HK-2 (cell line): Measurements from ENCODE around the gene PLA2G12B.
"Not testable (repeated sequence)": the region's sequence is repeated elsewhere in the genome, so short reads cannot be mapped to it uniquely, and the experiment has no call there.

ENCODE experiments used
- DNase-seq: peaks from one replicate; pipeline ENCODE4 v3.0.0-alpha.2; 2018; ENCODE audit not compliant: unreplicated experiment

PLA2G12B gene, protein sequence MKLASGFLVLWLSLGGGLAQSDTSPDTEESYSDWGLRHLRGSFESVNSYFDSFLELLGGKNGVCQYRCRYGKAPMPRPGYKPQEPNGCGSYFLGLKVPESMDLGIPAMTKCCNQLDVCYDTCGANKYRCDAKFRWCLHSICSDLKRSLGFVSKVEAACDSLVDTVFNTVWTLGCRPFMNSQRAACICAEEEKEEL

DNA sequence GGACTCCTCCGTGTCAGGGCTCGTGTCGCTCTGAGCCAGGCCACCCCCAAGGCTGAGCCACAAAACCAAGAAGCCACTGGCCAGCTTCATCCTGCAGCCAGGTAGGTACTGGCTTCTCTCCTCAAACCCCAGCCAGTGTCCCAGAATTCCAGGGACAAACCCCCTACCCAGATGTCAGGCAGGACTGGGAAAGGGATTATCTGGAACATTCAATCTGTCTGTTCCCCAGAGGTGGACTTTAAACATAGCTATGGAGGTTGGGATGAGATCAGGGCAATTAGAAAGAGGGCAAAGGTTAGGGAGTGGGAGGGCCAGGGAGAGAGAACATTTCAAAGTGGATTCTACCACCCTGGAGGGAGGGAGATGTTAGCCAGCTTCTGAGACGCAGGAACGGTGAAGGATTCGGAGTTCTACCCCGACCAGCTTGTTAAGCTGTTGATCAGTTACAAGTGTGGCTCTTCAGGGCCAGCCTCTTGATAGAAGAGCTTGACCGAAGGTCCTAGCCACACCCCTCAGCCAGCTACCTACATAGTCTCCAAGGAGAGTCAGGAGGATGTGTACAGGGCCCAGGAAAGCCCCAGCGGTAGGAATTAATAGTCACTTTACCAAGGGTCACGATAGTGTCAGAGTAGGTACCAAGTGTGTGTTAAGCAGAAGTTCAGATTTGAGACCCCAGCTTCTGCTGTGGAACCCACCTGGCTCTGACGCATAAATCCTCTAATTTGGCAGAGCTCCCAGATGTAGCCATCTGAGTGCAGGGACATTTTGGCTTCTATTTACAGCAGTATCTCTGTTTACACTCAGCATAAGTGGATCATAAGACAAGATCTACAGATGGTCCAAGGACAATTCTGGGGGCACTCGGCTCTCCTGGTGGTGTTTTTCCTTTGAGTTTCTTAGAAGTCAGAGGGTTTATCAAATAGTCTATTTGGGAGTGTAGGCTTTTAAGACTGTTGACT, at the start of gene PLA2G12B:
PLA2G12B (minus strand) TSS at position 211 of the 959 bp plus-strand sequence; CDS start at position 90, 121 bp downstream.
- DNase-seq, result no peak

DNA sequence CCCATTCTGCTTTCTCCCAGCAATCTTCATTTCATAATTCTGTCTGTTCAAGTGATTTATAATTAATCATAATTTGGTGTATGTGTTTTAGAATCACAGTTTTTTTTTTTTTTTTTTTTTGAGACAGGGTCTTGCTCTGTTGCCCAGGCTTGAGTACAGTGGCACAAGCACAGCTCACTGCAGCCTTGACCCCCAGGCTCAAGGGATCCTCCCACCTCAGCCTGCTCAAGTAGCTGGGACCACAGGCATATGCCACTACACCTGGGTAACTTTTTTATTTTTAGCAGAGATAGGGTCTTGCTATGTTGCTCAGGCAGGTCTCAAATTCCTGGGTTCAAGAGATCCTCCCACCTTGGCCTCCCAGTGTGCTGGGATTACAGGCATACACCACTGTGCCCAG, 49.2 kb upstream of the PLA2G12B start:
- DNase-seq, result no peak

DNA sequence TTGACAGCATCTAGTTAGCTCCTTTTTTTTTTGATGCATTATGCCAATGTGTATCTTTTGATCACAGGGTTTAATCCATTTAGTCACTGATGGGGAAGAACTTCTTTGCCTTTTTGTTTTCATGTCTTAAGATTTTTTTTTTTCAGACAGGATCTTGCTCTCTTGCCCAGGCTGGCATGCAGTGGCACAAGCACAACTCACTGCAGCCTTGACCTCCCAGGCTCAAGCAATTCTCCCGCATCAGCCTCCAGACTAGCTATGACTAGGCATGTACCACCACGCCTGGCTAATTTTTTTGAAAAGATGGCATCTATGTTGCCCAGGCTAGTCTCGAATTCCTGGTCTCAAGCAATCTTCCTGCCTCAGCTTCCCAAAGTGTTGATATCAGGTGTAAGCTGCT, 46.4 kb upstream of the PLA2G12B start:
- DNase-seq, result no peak

DNA sequence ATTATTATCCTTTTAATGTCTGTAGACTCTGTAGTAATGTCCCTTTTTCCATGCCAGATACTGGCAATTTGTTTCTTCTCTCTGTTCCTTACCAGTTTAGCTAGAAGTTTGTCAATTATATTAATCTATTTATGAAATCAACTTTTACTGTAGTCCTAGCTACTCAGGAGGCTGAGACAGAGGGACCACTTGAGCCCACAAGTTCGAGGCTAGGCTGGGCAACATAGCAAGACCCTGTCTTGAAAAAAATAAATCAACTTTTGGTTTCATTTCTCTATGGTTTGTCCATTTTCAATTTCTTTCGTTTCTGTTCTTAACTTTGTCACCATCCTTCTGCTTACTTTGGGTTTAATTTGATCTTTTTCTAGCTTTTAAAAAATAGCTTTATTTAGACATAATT, 42.5 kb upstream of the PLA2G12B start:
- no peak for DNase-seq

DNA sequence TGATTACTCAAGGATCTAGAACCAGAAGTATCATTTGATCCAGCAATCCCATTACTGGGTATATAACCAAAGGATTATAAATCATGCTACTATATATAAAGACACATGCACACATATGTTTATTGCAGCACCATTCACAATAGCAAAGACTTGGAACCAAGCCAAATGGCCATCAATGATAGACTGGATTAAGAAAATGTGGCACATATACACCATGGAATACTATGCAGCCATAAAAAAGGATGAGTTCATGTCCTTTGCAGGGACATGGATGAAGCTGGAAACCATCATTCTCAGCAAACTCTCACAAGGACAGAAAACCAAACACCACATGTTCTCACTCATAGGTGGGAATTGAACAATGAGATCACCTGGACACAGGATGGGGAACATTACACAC, 40.9 kb upstream of the PLA2G12B start:
- not testable (repeated sequence) for DNase-seq

DNA sequence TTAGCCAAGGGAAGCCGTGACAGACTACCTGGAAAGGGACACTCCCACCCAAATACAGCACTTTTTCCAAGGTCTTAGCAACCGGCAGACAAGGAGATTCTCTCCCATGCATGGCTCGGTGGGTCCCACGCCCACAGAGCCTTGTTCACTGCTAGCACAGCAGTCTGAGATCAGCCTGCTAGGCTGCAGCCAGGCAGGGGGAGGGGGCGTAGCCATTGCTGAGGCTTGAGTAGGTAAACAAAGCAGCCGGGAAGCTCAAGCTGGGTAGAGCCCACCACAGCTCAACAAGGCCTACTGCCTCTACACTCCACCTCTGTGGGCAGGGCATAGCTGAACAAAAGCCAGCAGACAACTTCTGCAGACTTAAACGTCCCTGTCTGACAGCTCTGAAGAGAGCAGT, 35.2 kb upstream of the PLA2G12B start:
- DNase-seq, result not testable (repeated sequence)

DNA sequence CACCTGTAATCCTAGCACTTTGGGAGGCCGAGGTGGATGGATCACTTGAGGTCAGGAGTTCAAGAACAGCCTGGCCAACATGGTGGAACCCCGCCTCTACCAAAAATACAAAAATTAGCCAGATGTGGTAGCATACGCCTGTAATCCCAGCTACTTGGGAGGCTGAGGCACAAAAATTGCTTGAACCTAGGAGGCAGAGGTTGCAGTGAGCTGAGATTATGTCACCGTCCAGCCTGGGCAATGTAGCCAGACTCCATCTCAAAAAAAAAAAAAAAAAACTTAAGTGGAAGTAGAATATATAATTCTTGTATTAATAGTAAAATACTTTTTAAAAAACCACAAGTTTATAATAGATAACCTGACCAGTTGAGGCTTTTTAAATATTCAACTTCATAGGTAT, 30.0 kb upstream of the PLA2G12B start:
- DNase-seq, result not testable (repeated sequence)

DNA sequence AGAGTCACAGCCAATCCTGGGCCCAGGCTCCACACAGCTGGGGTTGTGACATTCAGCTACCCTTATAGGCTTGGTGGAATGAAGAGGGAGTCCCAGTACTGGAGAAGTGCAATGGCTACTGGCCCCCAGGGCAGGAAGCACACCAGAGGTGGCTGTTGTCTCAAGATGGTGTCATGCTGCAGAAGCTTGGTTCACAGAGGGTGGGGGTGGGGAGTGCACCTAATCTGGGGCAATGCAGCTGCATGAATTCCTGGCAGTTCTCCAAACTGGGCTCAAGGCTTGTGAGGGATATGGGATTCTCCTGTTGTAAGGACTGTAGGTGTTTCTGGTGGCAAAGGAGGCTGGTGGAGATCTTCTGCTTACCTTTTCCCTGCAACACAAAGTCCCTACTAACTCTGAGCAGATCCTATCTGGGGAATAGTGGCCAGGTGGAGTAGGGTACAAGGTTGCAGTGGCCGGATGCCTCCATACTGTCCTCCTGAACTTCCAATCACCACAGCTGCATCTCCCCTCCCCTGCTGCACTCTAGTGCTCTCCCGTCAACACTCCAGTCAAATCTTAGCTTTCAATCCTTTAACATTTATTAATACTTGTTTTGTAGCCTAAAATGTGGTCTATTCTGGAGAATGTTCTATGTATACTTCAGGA, 27.4 kb upstream of the PLA2G12B start:
- no peak for DNase-seq

DNA sequence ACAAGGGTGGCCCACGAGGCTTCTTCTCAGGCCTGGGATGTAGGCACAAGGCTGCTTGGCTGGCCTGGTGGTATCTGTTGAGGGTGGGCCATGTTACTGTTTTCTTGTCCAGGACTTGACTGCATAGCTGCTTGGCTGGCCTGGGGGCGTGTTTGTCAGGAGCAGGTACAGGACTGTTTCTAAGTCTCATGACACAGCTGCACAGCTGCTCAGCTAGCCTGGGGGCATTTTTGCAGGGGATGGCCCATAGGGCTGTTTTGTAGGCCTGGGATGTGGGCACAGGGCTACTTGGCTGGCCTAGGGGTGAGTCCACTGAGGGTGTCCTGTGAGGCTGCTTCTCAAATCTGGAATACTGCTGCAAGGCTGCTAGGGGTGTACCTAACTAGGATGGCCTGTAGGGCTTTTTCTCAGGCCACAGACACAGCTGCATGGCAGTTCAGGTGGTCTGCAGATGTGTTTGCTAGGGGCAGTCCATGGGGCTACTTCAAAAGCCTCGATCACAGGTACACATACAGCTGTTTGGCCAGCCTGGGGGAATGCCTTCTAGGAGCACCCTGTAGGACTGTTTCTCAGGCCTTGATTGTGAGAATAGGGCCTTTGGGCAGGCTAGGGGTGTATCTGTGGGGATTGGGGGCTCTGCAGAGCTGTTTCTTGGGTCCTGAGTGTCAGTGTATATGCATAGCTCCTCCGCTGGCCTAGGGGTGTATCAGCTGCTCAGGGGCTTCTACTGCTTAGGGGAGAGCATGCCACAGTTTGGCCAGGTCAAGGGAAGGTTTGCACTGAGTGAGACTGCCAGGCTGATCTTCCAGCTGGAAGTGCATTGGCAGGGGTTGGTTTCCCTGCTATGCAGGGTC, 26.6 kb upstream of the PLA2G12B start:
- no peak for DNase-seq

DNA sequence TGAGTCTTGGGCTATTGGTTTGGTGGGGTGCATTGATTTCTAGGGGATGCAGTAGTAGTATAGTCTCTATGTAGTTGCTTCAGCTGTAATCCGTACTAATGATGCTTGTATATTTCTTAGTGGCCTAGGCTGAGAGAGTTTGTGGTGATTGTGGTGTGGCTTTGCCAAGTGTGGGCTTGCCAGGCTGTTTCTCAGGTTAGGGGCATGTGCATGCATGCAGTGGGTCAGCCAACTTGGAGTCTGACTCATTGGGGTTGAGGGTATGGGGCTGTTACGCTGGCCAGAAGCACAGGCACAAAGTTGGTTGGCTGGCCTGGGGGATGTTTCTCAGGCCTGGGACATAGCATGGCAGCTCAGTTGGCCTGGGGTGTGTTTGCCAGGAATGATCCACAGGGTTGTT, 25.7 kb upstream of the PLA2G12B start:
- DNase-seq, result no peak

DNA sequence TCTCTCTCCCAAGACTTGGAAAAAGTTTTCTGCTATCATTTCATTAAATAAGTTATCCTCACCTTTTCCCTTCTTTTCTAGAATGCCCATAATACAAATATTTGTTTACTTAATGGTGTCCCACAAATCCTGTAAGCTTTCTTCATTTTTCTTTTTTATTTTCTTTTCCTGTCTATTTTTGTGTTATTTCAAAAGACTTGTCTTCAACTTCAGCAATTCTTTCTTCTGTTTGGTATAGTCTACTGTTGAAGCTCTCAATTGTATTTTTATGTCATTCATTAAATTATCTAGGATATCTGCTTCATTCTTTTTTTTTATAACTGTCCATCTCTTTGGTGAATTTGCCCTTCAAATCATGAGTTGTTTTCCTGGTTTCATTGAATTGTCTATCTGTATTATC, 25.1 kb upstream of the PLA2G12B start:
- no peak for DNase-seq

DNA sequence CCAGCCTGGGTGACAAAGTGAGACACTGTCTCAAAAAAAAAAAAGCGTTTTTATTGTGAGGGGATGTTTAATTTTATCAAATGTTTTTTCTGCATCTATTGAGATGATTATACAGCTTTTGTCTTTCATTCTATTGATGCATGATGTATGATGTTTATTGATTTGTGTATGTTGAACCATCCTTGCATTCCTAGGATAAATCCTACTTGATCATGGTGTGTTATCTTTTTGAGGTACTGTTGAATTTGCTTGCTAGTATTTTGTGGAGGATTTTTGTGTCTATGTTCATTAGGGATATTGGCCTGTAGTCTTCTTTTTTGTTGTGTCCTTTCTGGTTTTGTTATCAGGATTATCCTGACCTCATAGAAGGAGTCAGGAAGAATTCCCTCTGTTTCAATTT, 22.3 kb upstream of the PLA2G12B start:
- no peak for DNase-seq

DNA sequence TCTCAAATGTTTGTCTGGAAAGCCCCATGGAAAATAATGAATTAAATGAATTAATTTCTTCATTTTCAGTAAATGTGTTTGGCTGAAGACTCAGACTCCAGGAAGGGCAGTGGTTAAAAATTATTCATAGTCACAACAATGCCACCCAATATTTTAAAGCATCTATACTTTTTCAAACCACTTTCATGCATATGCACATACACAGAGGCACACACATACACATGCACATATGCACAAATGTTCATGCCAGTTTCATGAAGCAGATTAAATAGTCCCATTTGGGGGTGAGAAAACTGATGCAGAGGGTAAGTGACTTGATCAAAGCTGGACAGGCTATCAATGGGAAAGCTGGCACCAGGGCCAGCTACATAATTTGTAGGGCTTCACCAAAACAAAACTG, 1.4 kb upstream of the PLA2G12B start:
- no peak for DNase-seq

DNA sequence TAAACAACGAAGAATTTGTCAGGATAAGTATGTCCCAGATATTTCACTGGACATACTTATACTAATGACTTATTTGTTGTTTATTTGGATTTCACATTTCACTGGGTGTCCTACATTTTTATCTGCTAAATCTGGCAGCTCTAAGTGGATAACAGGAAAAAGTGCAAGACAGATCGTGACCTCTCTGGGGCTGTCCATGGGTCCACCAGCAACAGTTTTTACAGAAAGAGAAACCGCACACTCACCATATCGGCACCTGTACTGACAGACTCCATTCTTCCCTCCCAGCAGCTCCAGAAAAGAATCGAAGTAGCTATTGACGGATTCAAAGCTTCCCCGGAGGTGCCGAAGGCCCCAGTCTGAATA, 393 bp downstream of the PLA2G12B start:
- DNase-seq, result no peak

DNA sequence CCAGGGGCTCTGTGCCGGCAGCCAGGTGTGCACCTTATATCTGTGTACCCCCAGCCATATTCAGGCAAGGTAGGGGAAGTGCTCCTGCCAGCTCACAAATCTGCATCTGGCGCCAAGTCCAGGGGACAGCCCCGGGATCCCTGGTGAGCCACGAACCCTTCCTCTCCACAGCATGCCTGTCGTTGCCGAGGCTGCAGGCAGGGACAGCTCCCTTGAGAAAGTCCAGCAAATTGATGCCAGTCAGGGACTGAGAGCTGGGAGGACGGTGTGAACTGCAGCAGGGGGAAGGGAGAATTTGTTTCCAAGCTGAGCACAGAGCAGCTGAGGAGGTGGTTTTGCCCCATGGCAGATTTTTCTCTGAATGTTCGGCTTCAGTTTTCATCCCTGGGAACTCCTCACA, 919 bp downstream of the PLA2G12B start:
- DNase-seq, result no peak

DNA sequence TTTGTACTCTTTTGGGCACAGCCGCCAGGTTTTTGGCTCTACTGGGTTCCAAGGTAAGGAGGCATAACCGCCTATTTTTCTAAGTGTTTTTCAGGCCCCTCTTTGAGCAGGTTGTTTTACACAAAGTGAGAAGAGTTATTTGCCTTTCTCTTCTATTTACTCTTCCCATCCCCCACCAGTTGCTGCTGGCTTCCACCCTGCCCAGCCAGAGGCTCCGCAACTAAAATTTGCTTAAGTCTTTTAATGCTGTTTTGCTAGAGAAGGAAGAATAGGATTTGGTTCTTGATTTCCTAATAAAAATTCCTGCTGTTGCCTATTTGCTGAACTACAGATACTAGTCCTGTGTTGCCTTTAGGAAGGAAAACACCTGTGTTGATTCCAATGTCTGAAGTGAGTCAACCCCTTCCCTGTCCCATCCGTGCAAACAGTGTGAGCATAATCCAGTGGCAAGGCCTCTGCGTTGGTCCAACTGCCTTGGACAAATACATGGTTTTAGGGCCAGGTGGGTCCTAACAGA, 1.9 kb downstream of the PLA2G12B start:
- DNase-seq, result no peak

DNA sequence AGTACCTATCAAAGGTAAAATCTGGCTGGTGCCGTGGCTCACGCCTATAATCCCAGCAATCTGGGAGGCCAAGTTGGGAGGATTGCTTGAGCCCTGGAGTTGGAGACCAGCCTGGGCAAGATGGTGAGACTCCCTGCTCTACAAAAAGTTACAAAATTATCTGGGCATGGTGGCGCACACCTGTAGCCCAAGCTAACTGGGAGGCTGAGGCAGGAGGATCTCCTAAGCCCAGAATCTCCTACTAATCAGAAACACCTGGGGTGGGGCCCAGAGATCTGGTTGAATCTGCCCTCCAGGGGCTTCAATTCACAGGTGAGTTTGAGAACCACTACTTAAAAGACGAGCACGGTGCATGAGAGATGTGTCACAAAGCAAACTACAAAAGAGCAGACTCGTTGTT, 2.4 kb downstream of the PLA2G12B start:
- no peak for DNase-seq

DNA sequence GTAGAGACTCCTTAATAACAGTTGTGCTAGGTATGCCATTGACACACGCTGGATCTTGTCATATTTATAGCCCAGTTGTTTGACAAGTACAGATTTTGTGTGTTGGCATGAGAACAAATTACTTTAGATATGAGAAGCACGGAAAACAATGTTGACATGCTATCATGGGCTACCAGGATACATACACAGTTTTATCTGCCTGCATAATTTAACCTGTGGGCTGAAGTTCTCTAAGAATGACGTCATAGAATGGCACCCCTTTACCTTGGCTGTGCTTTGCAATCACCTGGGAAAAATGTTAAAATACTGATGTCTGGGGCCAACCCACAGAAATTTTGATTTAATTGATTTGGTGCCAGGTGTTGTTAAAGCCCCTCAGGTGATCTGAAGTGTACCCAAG, 2.8 kb downstream of the PLA2G12B start:
- DNase-seq, result no peak

DNA sequence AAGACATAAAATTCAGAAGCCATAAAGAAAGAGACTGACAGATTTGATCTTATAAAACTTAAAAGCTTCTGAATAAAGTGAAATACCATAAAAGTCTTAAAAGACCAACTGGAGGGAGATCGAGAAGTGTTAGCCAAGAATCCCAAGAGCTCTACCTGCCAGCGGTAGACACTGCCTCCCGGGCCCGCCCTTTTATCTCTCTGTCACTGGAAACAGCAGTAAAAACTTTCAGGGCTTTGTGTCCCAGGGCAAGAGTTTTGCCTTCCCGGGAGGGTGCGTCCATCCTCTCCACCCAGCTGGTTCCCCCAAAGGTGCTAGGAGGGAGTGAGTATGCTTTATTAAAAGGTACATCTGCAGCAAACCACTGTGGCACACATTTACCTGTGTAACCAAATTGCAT, 5.8 kb downstream of the PLA2G12B start:
- no peak for DNase-seq

DNA sequence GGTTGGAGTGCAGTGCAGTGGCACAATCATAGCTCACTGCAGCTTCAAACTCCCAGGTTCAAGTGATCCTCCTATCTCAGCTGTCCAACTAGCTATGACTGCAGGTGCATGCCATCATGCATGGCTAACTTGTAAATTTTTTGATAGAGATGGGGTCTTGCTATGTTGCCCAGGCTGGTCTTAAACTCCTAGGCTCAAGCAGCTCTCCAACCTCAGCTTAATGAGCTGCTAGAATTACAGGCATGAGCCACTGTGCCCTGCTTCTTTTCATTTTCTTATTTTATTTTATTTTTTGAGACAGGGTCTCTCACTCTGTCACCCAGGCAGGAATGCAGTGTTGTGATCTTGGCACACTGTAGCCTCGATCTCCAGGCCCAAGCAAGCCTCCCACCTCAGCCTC, 7.6 kb downstream of the PLA2G12B start:
- DNase-seq, result no peak

DNA sequence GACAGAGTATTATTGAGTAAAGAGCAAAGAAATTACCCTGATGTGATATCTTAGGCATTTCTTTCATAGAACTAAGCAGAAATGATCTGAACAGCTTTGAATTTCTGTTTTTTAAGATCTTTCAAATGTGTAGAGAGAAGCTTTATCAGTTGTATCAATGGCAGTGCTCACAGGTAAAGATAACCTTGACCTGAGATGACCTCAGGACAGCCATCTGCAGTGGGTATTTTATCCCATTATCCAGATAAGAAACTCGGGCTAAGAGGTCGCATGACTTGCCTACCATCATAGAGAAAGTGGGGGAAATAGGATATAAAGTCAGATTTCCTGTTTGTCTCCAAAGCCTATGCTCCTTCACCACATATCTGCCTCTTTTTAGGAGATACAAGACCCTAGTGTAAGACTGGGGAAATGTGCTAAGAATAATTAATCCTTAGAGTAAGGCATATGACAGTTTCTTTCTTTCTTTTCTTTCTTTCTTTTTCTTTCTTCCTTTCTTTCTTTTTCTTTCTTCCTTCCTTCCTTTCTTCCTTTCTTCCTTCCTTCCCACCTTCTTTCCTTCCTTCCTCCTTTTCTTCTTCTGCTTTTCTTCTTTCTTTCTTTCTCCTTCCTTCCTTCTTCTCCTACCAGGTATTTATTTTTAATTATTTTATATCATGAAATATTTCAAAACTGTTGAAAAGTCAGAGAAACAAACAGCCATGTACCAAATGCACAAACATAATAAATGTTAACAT, 10.9 kb downstream of the PLA2G12B start:
- no peak for DNase-seq
